T-helper 9 cell (primary cell): ENCODE results near the gene AHCYL2.
A peak's percentile ranks its signal among the peaks of the same experiment; 100 is the strongest.
"Not testable (repeated sequence)": the region's sequence is repeated elsewhere in the genome, so short reads cannot be mapped to it uniquely, and the experiment has no call there.

Experiments
- DNase-seq: peaks from one replicate; pipeline ENCODE4 v3.0.0-alpha.2; 2020

The AHCYL2 gene

GRCh38 chr7:129427526-129428045, 202.8 kb downstream of the AHCYL2 start:
- no peak for DNase-seq

DNA sequence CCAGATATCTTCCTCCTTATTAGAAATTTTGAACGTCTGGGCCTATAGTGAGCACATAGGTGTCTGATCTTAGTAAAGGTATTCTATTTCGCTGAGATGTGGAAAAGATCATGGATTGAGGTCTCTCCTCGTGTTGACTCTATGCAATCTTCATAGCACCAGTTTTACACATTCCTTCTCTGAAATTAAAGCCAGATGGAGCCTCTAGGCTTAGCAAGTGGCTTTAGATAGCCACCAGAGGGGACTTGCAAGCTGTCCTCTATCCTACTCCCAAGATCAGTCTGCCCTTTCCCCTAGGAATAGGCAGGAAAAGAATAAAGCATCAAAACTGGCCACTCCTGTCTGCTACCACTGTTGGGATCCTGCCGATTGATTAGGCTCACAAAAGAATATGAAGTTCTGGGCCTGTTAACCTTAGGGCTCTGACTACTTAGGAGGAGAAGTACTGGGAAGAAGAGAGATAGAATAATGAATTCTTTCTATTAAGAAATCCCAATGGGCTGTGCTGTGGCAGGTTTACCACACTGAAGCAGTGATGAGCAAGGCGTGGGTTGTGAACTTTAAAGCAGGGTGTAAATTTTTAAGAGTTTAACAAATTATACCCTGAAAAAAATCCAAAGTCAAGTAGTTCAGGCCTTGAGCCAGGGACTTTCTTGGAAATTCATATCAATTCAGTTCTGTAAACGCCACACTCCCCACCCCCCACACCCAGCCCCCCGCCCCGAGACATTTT, 207.2 kb downstream of the AHCYL2 start:
- DNase-seq, result no peak

GRCh38 chr7:129433847-129434674, 209.2 kb downstream of the AHCYL2 start, which contains the start of gene STRIP2:
Gene STRIP2 (plus strand): TSS chr7:129434432. CDS start chr7:129434473, 41 bp downstream.
- DNase-seq, result peak; percentile 86

DNA sequence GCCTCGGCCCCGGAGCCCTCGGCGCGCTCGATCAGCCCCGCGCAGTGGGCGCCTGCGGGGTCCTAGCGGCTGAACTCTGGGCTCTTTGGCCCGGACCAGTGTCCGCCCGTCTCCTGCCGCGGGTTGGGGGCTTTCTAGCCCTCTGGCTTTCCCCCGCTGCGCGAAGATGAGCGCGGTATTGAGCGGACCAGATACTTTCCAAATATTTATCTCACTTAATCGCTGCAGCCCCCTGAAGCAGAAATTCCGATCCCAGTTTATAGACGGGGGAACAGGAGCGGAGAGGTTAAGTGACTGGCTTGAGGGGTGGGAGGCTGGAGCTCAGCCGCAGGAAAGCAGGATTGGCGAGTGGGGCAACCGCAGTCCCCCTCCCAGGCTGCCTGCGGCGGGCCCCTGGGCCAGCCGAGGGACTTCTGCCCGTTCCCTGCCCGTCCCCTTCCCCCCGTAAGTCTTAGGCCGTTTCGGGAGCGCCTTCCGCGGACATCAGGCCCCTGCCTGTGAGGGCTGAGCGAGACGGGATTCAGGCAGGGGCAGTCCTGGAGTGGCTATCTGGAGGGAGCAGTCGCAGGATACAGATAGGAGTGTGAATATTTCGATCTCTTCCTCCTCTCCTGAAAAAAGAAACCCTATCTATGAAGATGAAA, 210.0 kb downstream of the AHCYL2 start:
- DNase-seq, result no peak

DNA sequence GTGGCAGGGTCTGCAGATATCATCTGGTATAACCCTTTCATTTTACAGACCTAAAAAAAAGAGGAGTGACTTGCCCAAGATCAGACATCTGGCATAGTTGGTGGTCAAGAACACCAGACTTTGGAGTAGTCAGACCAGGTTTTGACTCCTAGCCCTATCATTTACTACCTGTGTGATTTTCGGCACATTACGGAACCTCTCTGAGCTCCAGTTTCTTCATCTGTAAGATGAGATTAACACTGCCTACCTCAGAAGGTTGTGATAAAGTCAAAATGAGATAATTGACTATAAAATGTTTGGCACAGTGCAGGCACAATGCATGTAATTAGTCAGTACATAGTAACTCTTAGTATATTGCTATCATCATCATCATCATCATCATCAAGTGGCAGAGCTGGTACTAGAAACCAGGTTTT, 210.6 kb downstream of the AHCYL2 start:
- no peak for DNase-seq

DNA sequence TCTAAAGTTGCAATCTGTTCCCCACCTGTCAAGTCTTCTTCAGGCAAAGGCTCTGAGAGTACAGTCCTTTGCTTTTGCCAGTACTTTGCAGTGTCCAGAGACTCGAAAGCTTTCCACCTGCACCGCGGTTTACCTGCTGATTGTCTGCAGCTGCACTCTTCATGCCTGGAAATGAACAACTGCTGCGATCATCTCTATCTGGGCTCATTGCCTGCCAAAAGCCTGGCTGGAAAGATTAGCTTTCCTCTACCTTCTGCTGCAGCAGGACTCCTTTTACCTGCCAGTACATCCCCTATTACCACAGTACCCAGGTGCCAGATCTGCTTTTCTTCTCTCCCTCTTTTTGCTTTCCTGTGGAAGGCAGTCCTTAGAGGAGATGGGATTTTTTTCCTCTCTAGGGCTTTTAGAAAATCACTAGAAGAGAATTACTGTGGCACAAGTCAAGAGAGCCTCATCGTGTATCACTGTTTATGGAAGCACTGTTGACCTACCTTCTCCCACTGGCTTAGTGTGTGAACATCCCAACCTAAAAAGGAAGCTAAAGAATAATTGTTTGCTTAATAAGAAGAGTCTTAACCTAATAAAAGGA, 211.6 kb downstream of the AHCYL2 start:
- DNase-seq, result no peak

DNA sequence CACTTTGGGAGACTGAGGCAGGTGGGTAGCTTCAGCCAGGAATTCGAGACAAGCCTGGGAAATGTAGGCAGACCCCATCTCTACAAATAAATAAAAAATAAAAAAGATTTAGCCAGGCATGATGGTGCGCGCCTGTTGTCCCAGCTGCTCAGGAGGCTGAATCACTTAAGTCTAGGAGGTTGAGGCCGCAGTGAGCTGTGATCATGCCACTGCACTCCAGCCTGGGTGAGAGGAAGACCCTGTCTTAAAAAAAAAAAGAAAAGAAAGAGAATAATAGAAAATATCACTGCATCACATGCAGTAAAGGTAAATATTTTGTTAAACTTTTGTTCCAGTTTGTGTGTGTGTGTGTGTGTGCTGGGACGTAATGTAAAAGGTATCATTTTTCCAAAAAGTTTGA, 212.4 kb downstream of the AHCYL2 start:
- no peak for DNase-seq

- DNase-seq, result no peak
These were observed 213.5 kb downstream of the AHCYL2 start for GRCh38 chr7:129438281-129438838.

DNA sequence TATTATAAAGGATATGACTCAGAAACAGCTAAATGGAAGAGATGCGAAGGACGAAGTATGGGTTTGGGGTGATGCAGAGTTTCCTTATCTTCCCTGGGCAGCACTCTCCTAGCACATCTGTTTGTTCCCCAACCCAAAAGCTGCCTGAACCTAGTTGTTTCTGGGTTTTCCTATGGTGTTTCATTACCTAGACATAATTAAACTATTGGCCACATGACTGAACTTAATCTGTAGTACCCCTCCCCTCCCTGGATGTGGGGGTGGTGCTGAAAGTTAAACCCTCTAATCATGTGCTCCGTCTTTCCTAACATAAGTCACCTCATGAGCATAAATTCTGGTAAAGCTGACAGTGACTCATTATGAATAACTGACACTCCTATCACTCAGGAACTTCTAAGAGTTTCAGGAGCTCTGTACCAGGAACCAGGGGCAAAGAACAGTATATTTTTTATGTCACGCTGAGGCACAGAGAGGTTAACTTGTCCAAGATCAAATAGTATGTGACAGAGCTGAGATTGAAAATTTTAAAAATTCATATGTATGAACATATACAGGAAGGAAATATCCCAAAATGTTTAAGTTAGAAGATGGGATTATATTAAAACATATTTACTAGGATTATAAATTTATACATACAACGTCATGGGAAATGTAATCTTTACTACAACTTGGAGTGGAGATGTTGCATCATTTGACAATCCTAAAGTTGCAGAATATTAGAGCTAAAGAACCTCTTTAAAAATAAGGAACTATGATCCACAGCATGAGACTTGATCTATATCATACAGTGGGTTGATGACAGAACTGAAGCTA, 214.2 kb downstream of the AHCYL2 start:
- no peak for DNase-seq

- DNase-seq, result no peak
These were observed 215.3 kb downstream of the AHCYL2 start for GRCh38 chr7:129439963-129440625.

DNA sequence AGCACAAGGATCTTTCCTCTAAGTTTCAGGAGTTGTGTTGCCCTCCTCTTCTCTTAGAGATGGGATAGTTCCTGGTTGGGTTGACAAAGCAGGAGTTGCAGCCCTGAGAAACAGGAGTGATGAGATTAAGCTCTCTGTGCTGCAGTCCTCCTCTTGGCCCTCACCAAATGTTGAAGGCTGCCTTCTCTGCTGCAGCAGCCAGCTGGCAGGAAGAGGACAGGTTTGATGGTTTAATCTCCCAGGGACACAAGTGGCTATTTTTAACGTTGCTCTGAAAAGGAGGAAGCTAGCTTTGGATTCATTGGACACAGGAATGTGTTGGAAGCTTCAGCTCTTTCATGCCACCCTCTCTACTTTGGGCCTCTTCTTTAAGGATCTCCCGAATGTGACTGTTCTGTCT, 218.8 kb downstream of the AHCYL2 start:
- DNase-seq, result no peak

- not testable (repeated sequence) for DNase-seq
These were observed 219.9 kb downstream of the AHCYL2 start for GRCh38 chr7:129444776-129445175.

- not testable (repeated sequence) for DNase-seq
These were observed 222.1 kb downstream of the AHCYL2 start for GRCh38 chr7:129446925-129447324.

- not testable (repeated sequence) for DNase-seq
These were observed 222.6 kb downstream of the AHCYL2 start for GRCh38 chr7:129447445-129447844.

GRCh38 chr7:129448608-129449007, 223.8 kb downstream of the AHCYL2 start:
- DNase-seq, result not testable (repeated sequence)

GRCh38 chr7:129450295-129450694, 225.5 kb downstream of the AHCYL2 start:
- DNase-seq, result no peak

- DNase-seq, result no peak
These were observed 227.9 kb downstream of the AHCYL2 start for GRCh38 chr7:129452589-129453231.

DNA sequence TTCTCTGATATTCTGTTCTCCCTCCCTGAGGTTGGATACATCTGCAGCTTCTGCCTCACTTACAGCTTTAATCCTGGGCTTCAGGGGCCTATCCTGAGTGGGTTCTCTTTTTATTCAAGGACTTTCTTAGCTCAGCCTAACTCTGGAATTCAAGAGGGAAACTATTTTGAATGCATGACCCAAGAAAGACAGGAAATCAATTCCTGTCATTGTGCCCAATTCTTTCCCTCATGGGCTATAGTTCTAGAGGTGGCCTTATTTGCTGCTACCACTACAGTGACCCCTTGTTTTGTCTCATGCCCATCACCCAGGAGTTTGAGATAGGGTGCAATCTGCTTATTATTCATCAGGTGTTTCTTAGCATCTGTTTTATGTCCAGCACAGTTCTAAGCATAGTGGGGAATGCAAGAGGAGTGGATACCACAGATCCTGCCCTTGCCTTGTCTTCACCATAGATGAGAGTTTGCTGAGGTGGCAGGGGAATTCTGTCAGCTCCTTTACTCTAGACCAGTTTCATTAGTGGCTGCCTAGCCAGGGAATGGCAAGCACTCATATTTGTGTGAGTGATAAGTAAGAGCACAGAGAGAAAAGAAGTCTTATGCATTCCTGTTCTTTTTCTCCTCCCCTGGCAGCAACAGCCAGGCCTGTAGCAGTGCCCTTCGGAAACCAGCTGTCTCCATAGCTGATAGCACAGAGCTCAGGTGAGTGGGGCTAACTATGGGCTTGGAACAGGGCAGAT, 228.8 kb downstream of the AHCYL2 start:
- DNase-seq, result no peak

GRCh38 chr7:129454249-129454551, 229.4 kb downstream of the AHCYL2 start:
- DNase-seq, result no peak

- DNase-seq, result no peak
These were observed 231.6 kb downstream of the AHCYL2 start for GRCh38 chr7:129456421-129456820.
